MM.1S (cell line): ENCODE results near the gene SYTL2.

ENCODE experiments used
- DNase-seq: peaks from one replicate; pipeline ENCODE4 v3.0.0-alpha.2; 2015
- H2AFZ ChIP-seq: fragments of 300-600 bp; sonication (generic); 2 replicates; pipeline ENCODE4 v1.6.0; 2016; ENCODE audit warnings: antibody characterized with exemption, low read length
- H3F3A ChIP-seq: fragments of 300-600 bp; sonication (generic); 2 replicates; pipeline ENCODE4 v1.6.1; 2016; ENCODE audit warnings: mild to moderate bottlenecking, antibody characterized with exemption, low read length, moderate library complexity, mixed read lengths; ENCODE audit not compliant: insufficient read depth
- H3K27ac ChIP-seq: fragments of 300-600 bp; sonication (generic); 2 replicates; pipeline ENCODE4 v1.5.1; 2016; ENCODE audit warnings: mild to moderate bottlenecking, low read length
- H3K27me3 ChIP-seq: fragments of 300-600 bp; sonication (generic); replicated peaks from 2 replicates; pipeline ENCODE4 v1.6.0; 2016; ENCODE audit warnings: low read length; ENCODE audit not compliant: insufficient read depth
- H3K36me3 ChIP-seq: fragments of 300-600 bp; sonication (generic); replicated peaks from 2 replicates; pipeline ENCODE4 v1.6.1; 2016; ENCODE audit warnings: mild to moderate bottlenecking, low read length, mixed read lengths; ENCODE audit not compliant: insufficient read depth
- H3K4me1 ChIP-seq: fragments of 300-600 bp; sonication (generic); 2 replicates; pipeline ENCODE4 v1.6.1; 2016; ENCODE audit warnings: low read length, mixed read lengths
- H3K4me2 ChIP-seq: fragments of 300-600 bp; sonication (generic); 2 replicates; pipeline ENCODE4 v1.6.0; 2016; ENCODE audit warnings: low read depth, low read length
- H3K4me3 ChIP-seq: fragments of 300-600 bp; sonication (generic); 2 replicates; pipeline ENCODE4 v1.5.1; 2016; ENCODE audit warnings: low read length, mixed read lengths
- H3K79me2 ChIP-seq: fragments of 300-600 bp; sonication (generic); 2 replicates; pipeline ENCODE4 v1.6.1; 2016; ENCODE audit warnings: mixed run types, low read length, mixed read lengths
- H3K9ac ChIP-seq: fragments of 300-600 bp; sonication (generic); 2 replicates; pipeline ENCODE4 v1.6.1; 2016; ENCODE audit warnings: low read length, mixed read lengths
- H3K9me2 ChIP-seq: fragments of 300-600 bp; sonication (generic); replicated peaks from 2 replicates; pipeline ENCODE4 v1.6.1; 2016; ENCODE audit warnings: mild to moderate bottlenecking, low read length, mixed read lengths; ENCODE audit not compliant: insufficient read depth
- H3K9me3 ChIP-seq: fragments of 300-600 bp; sonication (generic); replicated peaks from 2 replicates; pipeline ENCODE4 v1.6.1; 2016; ENCODE audit warnings: mild to moderate bottlenecking, low read length, mixed read lengths; ENCODE audit not compliant: insufficient read depth
- H4K20me1 ChIP-seq: fragments of 300-600 bp; sonication (generic); 2 replicates; pipeline ENCODE4 v1.6.1; 2016; ENCODE audit warnings: mild to moderate bottlenecking, low read length, moderate library complexity, mixed read lengths; ENCODE audit not compliant: insufficient read depth
- CTCF ChIP-seq: fragments of 300-600 bp; sonication (generic); IDR thresholded peaks from 2 replicates; pipeline ENCODE4 v1.5.1; 2016; ENCODE audit warnings: antibody characterized with exemption, low read length, mixed read lengths
- EZH2 ChIP-seq: fragments of 300-600 bp; sonication (generic); optimal IDR thresholded peaks from 2 replicates; pipeline ENCODE3; 2017; ENCODE audit warnings: low read depth, mild to moderate bottlenecking, antibody characterized with exemption, low read length, mixed read lengths
- EZH2phosphoT487 ChIP-seq: fragments of 300-600 bp; sonication (generic); IDR thresholded peaks from 2 replicates; pipeline ENCODE4 v1.6.1; 2018; ENCODE audit warnings: antibody characterized with exemption, low read length

SYTL2 gene

GRCh38 chr11:85835729-85836128 lies 24.8 kb upstream of the SYTL2 start:
- H3K27me3 ChIP-seq: no peaks in the 10 kb centered on the region
- no peak overlapping the region for H3K9ac ChIP-seq
- H3K9me2 ChIP-seq: no peaks in the 10 kb centered on the region
- no peaks in the 10 kb centered on the region for H4K20me1 ChIP-seq
- no peaks in the 10 kb centered on the region for H3K36me3 ChIP-seq
- no peak for DNase-seq
- no peaks in the 10 kb centered on the region for H3K4me1 ChIP-seq
- H3K27ac ChIP-seq: no peak overlapping the region
- no peaks in the 10 kb centered on the region for H3F3A ChIP-seq
- no peak overlapping the region for H3K4me2 ChIP-seq
- no peak for TF ChIP-seq EZH2
- no peak for TF ChIP-seq CTCF
- TF ChIP-seq EZH2phosphoT487: no peak
- H3K79me2 ChIP-seq: no peaks in the 10 kb centered on the region
- H3K9me3 ChIP-seq: no peaks in the 10 kb centered on the region
- H3K4me3 ChIP-seq: no peak overlapping the region
- no peak overlapping the region for H2AFZ ChIP-seq

- Histone ChIP-seq H2AFZ (no peak overlapping the region), H3K9me2 (no peaks in the 10 kb centered on the region), H3F3A (no peaks in the 10 kb centered on the region), H4K20me1 (no peaks in the 10 kb centered on the region), H3K36me3 (no peaks in the 10 kb centered on the region), H3K27me3 (no peaks in the 10 kb centered on the region), H3K4me3 (no peak overlapping the region), H3K4me1 (no peaks in the 10 kb centered on the region), H3K79me2 (no peaks in the 10 kb centered on the region), H3K9ac (no peak overlapping the region), H3K4me2 (no peak overlapping the region), H3K9me3 (no peaks in the 10 kb centered on the region), H3K27ac (no peak overlapping the region)
- DNase-seq: no peak
- TF ChIP-seq CTCF (no peak), EZH2 (no peak), EZH2phosphoT487 (no peak)
These were observed 24.3 kb upstream of the SYTL2 start for GRCh38 chr11:85835263-85835662.

GRCh38 chr11:85831050-85831449 lies 20.1 kb upstream of the SYTL2 start:
- H2AFZ ChIP-seq: no peak overlapping the region
- no peak overlapping the region for H3K9ac ChIP-seq
- TF ChIP-seq EZH2: no peak
- TF ChIP-seq EZH2phosphoT487: no peak
- no peak for TF ChIP-seq CTCF
- no peaks in the 10 kb centered on the region for H3K27me3 ChIP-seq
- no peaks in the 10 kb centered on the region for H3K9me2 ChIP-seq
- no peaks in the 10 kb centered on the region for H3K79me2 ChIP-seq
- no peaks in the 10 kb centered on the region for H3K9me3 ChIP-seq
- no peak overlapping the region for H3K4me2 ChIP-seq
- peaks cover 11% of the 10 kb centered on the region for H3K4me1 ChIP-seq
- no peaks in the 10 kb centered on the region for H3F3A ChIP-seq
- H3K36me3 ChIP-seq: no peaks in the 10 kb centered on the region
- no peak overlapping the region for H3K27ac ChIP-seq
- no peak overlapping the region for H3K4me3 ChIP-seq
- DNase-seq: no peak
- H4K20me1 ChIP-seq: no peaks in the 10 kb centered on the region
